NOMO-1 (cell line): ENCODE results near the gene PPP1R12B.
"Not testable (repeated sequence)": the region's sequence is repeated elsewhere in the genome, so short reads cannot be mapped to it uniquely, and the experiment has no call there.

Experiments
- DNase-seq, 2 experiments: peaks; one replicate each; lab custom pipeline; 2025; ENCODE audit not compliant: unreplicated experiment in 2 of 2; lab: John Stamatoyannopoulos, UW

PPP1R12B gene

DNA sequence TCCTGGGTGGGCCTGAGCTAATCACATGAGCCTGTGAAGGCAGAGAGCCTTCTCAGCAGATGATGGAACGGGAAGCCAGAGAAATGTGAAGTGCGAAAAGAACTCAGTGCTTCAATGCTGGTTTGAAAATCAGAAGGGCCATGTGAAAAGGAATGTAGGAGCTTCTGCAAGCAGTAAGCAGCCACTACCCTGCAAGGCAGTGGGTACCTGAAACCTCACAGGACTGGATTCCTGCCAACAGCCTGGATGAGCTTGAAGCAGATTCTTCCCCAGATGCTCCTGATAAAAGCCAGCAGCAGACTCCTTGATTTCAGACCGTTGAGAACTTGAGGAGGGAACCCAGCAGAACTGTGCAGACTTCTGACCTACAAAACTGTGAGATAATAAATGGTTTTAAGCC is 203.2 kb downstream of the PPP1R12B start:
- DNase-seq = no peak

DNA sequence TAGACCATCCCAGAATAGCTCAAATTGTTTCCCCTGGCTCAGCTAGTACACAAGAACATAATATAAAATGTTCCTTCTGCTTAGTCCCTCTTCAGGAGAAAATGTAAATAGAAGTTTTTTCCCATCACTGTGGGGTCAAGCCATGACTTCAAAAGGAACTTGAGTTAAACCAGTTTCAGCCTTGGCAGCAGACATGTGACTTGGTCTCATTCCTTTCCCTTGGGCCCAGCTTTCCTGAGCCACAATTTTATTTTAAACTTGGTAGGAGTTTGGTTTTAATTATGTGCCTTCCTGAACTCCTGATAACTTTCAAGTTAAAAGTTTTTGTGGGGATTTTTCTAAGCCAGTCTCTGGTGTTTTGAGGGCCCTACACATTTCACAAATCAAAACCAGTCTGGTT is 204.1 kb downstream of the PPP1R12B start:
- not testable (repeated sequence) for DNase-seq

DNA sequence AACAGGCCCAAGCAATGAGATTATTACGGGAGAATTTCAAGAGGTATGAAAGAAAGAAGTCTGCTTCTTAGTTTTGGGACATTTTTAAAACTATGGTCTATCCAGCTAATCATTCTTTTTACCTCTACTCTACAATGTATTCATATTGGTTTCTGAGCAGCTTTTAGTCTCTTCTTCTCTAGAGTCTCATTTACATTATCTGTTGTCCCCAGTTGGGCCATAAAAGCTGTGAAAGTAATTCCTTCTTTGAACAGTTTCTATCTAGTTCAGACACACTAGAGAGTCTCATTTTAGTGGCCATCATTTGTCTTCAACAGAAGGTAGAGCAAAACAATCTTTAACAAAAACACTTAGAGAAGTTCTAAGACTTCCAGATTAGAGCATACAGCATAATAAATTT is 204.6 kb downstream of the PPP1R12B start:
- not testable (repeated sequence) for DNase-seq

DNA sequence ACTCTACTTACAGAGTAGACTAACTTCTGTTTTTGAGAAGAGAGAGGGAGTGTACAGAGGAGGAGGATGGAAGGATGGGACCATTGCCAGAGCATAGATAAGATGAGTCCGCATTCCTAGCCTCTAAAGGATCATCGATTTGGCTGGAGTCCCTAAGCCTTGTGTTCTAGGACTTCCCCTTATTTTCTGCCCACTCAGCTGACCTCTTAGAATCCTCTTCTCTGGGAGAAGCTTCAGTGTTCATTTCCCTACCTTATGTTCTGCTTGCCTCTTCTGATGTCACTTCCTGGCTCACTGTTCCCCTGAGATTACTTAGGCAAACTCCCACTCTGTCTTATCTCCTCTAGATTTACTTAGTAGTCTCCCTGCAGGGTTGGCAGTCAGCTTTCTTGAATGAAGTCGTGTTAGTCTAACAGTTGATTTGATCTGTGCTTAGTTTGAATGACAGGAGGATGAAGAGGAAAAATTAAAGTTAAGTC is 205.1 kb downstream of the PPP1R12B start:
- peak in 1 of 2 experiments; percentile 3 for DNase-seq

DNA sequence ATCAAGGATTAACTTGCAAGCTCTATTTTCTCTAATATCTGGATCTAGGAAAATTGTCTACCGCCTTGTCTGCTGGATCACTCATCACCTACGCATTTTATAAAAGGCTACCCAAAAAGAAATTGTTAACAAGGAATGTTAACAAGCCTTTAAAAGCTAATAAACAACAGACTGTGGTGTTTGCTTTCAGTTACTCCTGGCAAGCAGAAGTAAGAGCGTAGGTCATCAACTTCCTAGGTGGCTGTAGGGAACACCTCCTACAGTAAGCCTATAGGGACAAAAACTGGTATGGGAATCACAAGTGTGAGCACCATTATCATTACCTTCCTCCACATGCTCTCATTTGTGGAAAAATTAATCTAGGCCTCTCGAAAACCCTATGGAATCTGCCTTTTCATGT is 206.1 kb downstream of the PPP1R12B start:
- not testable (repeated sequence) for DNase-seq

DNA sequence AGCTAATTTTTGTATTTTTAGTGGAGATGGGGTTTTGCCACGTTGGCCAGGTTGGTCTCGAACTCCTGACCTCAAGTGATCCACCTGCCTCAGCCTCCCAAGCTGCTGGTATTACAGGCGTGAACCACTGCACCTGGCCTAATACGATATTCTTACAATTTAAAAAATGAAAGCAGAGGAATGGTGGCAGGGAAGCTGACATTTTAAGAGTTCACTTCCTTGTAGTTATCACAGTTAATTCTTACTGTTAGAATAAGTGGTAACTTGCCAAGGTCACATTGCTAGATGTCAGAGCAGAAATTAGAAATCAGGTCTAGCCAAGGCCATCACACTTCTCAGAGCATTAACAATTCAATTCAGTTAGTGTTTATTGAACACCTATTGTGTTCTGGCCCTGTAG is 207.5 kb downstream of the PPP1R12B start:
- DNase-seq = not testable (repeated sequence)

DNA sequence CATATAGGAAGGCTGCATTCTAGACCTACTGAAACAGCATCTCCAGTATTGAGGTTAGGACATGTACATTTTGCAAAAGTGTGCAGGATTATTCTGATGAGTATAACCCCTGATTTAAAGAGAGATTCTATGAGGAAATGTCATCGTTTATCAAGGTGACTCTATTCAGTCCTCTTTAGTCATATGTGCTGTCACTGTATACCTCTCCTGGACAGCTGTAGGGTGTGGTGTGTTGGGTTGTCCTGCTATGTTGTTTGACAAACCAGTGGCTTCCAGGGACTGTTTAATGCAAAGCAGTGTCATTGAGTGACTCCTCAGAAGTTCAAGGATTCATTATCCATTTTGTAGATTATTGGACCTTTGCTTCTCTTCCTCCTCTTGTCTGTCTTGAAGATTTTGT is 209.2 kb downstream of the PPP1R12B start:
- DNase-seq = not testable (repeated sequence)

DNA sequence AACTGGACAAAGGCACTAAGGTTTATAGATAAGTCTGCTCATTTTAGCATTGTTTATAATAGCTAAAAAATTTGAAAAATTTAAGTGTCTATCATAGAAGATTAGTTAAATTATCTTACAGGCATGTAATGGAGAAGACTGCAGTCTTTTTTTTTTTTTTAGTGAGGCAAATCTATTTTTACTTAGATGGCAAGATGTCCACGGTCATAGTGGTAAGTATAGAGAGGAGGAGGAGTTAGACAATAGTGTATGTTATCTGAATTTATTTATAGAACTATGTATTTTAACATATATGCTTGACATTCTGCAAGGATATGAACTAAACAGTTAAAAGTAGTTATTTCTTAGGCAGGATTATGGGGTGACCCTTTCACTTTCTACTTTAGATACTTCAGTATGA is 212.7 kb downstream of the PPP1R12B start:
- no peak for DNase-seq

DNA sequence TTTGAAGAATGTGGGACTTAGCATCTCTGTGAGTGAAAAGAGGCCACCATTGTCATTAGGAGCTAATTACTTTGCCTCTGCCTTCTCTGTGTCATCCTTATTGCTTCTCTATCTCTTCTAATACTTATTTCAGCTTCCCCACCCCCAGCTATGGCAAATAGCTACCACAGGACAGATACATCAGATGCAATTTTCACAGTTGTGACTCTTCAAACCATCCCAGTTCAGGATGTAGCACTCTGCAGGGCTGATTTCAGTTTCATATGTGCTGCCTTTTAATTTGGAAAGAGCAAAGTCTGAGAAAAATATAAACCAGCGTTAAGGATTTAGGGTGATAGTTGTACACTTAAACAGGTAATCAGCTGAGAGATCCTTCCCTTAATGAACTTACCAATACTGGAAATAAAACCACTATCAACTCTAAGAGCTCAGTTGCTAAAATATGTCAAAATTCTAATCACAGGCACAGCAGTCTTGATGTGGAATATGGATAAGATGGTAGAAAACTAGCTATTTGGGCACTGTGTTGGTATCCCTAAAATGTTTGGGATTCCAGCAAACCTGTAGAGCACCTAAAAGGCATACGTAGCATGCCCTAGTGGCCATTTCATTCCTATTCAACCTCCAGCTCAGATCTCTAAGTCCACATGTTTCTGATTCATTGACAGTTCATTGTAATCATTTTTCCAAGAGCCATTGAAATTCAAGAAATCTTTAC is 213.4 kb downstream of the PPP1R12B start:
- no peak for DNase-seq

DNA sequence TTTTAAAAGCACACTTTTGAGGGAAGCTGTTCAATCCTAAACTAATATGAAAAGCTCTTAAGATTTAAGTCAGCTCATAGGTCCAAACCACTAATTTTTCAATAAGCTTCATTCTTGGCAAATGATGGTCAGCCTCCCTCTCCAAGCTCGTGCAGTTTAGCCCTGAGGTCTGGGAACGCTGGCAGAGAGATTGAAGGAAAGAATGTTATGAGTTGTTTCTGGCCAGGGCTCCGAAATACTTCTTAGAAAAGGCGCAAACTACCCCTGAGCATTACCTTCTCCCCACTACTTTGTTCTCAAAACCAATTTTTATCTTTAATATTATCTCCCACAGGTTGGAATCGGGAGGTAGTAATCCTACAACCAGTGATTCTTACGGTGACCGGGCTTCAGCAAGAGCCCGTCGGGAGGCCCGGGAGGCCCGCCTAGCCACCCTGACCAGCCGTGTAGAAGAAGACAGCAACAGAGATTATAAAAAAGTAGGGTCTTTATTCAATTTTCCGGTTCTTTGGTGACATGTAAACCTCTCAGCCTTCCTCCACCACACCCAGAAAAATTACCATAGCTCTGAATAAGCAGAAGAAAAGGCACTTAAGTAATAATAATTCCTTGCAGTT is 214.1 kb downstream of the PPP1R12B start:
- no peak for DNase-seq

DNA sequence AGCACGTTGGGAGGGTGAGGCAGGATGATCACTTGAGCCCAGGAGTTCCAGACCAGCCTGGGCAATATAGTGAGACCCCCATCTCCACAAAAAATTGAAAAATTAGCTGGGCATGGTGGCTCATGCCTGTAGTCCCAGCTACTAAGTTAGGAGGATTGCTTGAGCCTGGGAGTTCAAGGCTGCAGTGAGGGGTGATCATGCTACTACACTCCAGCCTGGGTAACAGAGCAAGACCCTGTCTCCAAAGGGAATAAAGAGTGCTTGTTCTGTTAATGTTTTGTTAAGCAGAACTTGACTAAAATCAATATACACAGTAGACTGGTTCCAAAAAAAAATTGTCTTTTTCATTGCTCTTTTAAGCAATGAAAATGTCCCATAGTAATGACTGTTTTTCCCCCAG is 215.3 kb downstream of the PPP1R12B start:
- DNase-seq = no peak

DNA sequence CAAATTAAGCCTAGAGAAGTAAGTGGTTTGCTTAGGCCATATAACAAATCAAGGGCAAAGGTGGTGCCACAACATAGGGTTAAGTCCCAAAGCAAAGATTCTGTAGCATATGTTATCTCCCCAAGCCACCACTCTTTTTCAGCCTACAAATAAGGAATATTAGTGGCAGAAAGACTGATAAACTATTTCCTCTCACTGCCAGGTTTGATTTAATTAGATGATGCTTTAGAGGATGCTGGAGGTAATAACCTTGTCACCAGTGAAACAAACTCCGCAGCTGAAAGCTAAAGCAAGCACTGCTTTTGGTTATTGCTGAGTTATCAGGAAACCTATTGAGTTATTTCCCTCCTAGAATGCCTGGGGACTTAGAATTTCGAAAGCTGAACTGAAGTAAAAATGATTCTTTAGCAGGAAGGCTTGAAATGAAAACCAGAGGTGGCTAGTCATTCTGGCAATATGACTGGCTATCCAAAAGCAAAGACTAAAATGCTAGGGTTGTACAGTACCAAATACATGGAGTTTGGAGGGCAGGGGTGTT is 216.5 kb downstream of the PPP1R12B start:
- DNase-seq = no peak

DNA sequence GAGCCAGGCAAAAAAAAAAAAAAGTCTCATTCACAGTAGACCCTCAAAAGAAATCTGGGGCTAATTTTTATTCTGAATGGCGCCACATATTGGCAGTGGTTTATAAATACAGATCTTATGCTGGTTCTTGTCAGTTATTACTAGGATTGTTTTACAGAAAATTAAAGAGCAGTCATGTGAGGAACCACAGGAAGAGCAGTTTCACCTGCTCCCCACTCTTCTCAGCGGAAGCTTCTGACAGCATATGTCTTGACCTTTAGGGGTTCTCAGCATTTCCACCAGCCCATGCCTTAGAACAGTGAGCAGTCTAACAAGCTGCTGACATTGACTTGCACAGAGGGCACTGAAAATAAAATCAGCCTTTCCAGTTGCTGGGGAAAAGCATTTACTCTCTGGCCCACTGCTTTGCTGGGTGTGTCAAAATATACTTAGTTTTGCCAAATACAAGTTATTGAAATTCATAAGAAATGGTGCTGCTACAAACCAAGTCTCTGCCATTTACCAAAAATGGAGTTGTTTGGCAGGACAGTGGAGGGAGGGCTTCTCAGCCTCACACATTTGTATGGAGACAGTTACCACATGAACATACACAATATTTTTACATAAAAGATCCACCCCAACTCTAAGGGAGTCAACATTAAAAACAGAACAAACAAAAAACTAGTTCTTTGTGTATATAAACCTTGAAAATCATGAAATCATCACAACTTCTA is 217.5 kb downstream of the PPP1R12B start:
- DNase-seq = no peak

DNA sequence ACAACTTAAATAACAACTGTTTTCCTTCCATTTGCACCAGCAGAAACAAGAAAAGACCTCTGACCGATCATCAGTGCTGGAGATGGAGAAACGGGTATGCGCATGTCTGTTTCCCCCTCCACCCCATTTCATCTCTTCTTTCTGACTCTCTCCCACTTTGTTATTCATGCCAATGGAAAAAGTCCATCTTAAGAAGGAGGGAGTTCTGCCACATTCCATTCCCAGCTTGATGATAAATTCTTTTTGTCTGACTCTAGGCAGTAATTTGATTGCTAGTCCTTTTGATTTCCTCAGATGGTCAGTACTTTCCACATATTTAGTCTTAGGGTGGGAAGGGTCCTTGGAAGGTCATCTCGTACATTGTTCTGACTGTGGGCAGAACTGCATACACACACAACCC is 219.2 kb downstream of the PPP1R12B start:
- DNase-seq = no peak

DNA sequence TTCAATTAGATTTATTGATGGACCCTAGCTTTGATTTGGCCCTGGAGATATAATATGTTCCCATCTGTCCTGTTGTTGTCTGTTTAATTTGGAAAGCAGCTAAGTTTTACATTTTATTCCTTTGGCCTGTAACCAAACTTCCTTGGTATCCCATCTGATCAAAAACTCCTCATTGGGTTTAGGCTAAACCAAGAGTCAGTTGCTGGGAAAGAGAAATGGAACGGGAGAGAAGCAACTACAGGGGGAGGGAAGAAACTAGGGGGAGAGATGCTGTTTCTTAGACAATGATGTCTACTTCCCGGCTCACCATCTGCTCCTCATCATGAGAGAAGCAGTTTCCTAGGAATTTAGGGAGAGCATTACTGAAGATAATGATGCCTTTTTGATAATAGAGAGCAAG is 219.9 kb downstream of the PPP1R12B start:
- DNase-seq = no peak

DNA sequence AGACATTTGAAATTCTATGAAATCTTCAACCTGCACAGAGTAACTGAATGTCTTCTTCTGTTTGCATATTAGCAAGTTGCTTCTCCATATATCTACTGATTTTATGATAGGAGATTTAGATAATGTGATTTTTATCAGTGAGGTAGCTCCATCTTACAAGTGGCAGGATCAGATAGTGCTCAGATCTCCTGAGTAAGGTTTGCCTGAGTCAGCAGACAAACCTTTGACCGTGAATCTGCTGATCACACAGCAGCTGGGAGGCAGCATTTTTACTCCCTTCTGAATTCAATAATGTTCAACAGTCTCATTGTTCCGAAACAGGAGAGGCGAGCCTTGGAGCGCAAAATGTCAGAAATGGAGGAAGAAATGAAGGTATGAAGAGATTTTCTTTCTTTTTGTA is 220.3 kb downstream of the PPP1R12B start:
- DNase-seq = no peak

DNA sequence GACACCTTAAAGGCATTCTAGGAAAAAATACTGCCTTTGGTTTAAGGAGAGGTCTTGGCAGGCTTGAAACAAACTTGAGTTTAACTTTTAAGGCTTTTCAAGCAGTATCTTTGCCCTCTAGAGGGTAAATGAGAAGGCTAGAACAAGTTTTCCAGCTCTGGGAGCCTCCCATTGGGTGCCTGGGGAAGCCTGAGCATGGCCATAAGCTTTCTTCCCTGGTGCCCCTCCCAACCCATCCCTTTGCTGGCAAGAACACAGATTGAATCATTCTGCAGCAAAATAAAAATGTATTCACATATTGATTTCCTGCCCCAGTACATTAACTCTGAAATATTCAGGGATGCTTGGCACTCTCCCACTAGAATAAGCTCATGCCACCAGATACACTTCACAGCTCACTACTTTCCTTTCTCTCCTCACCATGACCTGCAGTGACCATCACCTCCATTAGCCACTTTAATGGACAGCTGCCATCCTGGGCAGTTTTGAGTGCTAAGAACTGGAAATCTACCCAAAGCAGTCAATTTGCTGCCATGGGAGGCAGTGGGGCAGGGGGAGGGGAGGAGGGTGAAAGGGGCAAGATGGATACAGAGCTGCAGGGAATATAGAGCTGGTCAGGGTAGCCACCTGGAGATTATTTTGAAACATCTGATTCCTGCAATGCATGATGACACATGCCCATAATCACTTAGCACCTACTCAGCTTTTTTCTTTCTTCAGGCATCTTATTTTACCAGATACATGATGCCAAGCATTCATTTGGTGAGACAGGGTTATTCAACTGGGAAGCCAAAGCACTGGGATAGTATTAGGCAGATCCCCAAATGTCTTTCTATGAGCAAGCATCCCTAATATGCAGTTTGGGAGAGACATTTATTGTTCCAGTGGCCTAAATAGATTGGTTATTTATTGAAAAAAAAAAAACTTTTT is 221.2 kb downstream of the PPP1R12B start:
- DNase-seq = no peak

DNA sequence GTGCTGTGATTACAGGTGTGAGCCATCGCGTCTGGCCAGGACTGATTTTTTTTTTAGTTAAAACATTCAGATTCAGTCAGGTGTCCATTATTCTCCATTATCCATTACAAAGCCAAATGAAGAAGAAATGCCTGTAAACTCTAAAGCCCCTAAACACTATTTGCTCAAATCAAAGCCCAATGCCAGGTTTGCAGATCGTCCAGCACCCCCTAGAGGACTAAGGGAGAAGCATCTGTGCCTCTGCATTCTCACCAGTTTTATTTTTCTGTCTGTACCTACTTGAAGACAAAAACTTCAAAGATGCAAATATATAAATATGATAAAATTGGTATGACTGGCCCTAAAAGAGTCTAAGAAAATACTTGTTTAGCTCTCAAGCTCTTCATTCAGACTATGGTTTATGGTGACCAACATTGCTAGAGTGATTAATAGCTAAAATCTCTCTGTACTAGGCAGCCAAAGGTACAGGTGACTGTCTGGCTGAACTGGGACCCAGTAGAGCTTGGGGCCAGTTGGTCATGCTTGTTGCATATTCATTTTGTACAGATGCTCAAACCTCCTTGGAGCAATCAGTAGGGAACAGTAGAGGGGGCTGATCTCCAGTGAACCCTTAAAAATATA is 223.3 kb downstream of the PPP1R12B start:
- peak; percentile 20 to 42 for DNase-seq

DNA sequence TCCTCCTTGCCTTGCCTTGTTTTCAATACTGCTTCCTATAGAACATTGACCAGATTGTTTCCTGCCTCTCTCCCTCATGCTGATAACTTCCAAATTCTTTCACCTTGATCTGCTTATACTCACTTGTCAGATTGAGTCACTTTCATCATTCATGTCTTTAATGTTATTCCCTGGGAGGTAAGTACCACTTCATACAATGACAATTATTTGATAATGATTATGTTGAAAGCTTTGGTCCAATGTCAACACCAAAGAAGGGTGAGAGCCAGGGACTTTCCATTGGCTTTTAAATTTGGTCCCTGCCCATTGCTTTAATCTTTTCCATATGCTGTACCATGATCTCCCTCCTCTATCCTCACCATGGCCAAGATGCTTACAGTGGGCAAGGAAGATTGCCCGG is 224.4 kb downstream of the PPP1R12B start:
- DNase-seq = no peak
